ENCODE results near the gene ZNF662.

ZNF662 gene

GRCh38 chr3:42906070-42906847 is at the start of gene ZNF662:
Gene ZNF662 (plus strand): TSS chr3:42906142. CDS start chr3:42908115, 1,973 bp downstream.
- TF ChIP-seq ZFP30 (CRISPR knock-in tag; IDR thresholded peaks at IDR 0.05) (no peak), GLIS3 (CRISPR knock-in tag; IDR thresholded peaks at IDR 0.05) (no peak), PPARA (CRISPR knock-in tag; IDR thresholded peaks at IDR 0.05; ENCODE audit: borderline replicate concordance) (no peak), ESRRG (CRISPR knock-in tag; IDR thresholded peaks at IDR 0.05) (no peak), TOX (CRISPR knock-in tag; IDR thresholded peaks at IDR 0.05; ENCODE audit: borderline replicate concordance) (no peak), CSDC2 (CRISPR knock-in tag; IDR thresholded peaks at IDR 0.05) (no peak), OSR1 (CRISPR knock-in tag; IDR thresholded peaks at IDR 0.05) (no peak), ISL1 (CRISPR knock-in tag; IDR thresholded peaks at IDR 0.05) (no peak), POU6F1 (CRISPR knock-in tag; IDR thresholded peaks at IDR 0.05; ENCODE audit: borderline replicate concordance, low read depth) (no peak), TSHZ2 (CRISPR knock-in tag; IDR thresholded peaks at IDR 0.05) (no peak), ZNF8 (CRISPR knock-in tag; IDR thresholded peaks at IDR 0.05) (no peak), ZFP3 (CRISPR knock-in tag; IDR thresholded peaks at IDR 0.05) (no peak), RARB (CRISPR knock-in tag; IDR thresholded peaks at IDR 0.05) (no peak), ZNF565 (CRISPR knock-in tag; conservative IDR thresholded peaks at IDR 0.05; ENCODE audit: low read depth) (no peak), ZC3H10 (CRISPR knock-in tag; IDR thresholded peaks at IDR 0.05) (no peak), BACH2 (CRISPR knock-in tag; IDR thresholded peaks at IDR 0.05; ENCODE audit: borderline replicate concordance) (no peak), SNAI2 (CRISPR knock-in tag; IDR thresholded peaks at IDR 0.05) (no peak), PATZ1 (CRISPR knock-in tag; IDR thresholded peaks at IDR 0.05; ENCODE audit: borderline replicate concordance) (no peak)
- peak; percentile 78 for ATAC-seq

- TF ChIP-seq TOX (CRISPR knock-in tag; IDR thresholded peaks at IDR 0.05; ENCODE audit: borderline replicate concordance) = no peak
- TF ChIP-seq CREB5 (CRISPR knock-in tag; IDR thresholded peaks at IDR 0.05; ENCODE audit: low read depth) = no peak
- no peak for TF ChIP-seq CSRNP3 (CRISPR knock-in tag; IDR thresholded peaks at IDR 0.05)
- TF ChIP-seq GLIS3 (CRISPR knock-in tag; IDR thresholded peaks at IDR 0.05) = no peak
- no peak for TF ChIP-seq ZFP3 (CRISPR knock-in tag; IDR thresholded peaks at IDR 0.05)
- TF ChIP-seq RARB (CRISPR knock-in tag; IDR thresholded peaks at IDR 0.05) = no peak
- TF ChIP-seq ZNF70 (CRISPR knock-in tag; IDR thresholded peaks at IDR 0.05) = no peak
- no peak for TF ChIP-seq ZFP30 (CRISPR knock-in tag; IDR thresholded peaks at IDR 0.05)
- TF ChIP-seq SNAI2 (CRISPR knock-in tag; IDR thresholded peaks at IDR 0.05) = no peak
- no peak for TF ChIP-seq ZNF8 (CRISPR knock-in tag; IDR thresholded peaks at IDR 0.05)
- TF ChIP-seq PATZ1 (CRISPR knock-in tag; IDR thresholded peaks at IDR 0.05; ENCODE audit: borderline replicate concordance) = no peak
- no peak for TF ChIP-seq ARNTL (CRISPR knock-in tag; IDR thresholded peaks at IDR 0.05; ENCODE audit: borderline replicate concordance, low read depth)
- TF ChIP-seq CSDC2 (CRISPR knock-in tag; IDR thresholded peaks at IDR 0.05) = no peak
- no peak for TF ChIP-seq ZC3H10 (CRISPR knock-in tag; IDR thresholded peaks at IDR 0.05)
- TF ChIP-seq OSR1 (CRISPR knock-in tag; IDR thresholded peaks at IDR 0.05) = no peak
- no peak for TF ChIP-seq BACH2 (CRISPR knock-in tag; IDR thresholded peaks at IDR 0.05; ENCODE audit: borderline replicate concordance)
- no peak for TF ChIP-seq TCF4 (CRISPR knock-in tag; IDR thresholded peaks at IDR 0.05; ENCODE audit: borderline replicate concordance)
- no peak for TF ChIP-seq PPARA (CRISPR knock-in tag; IDR thresholded peaks at IDR 0.05; ENCODE audit: borderline replicate concordance)
- no peak for TF ChIP-seq ESRRG (CRISPR knock-in tag; IDR thresholded peaks at IDR 0.05)
- ATAC-seq = no peak
Observed at GRCh38 chr3:42856544-42856943, 49.4 kb upstream of the ZNF662 start.

All from SK-N-SH treated with all-trans-retinoic acid at 6 μM for 48 hours (cell line).